ENCODE results near the gene TMEM114.

DNA sequence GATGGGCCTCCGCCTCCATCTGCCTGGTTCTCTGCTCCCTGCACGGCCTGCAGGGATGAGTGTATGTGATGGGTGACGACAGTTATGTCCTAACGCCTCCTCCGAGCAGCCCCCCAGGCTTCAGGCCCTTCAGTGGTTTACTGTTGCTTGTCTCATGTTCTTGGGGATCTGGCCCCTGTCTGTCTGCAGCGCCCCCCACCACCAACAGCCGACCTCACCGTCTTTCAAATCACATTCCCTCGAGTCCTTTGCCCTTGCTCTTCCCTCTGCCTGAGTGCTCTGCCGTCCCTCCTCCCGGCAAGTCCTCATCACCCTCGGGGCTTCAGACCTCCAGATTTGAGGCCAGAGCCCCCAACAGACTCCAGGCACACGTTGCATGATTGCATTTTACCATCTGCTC lies 49.4 kb upstream of the TMEM114 start:
- TF ChIP-seq, protein P1, sequence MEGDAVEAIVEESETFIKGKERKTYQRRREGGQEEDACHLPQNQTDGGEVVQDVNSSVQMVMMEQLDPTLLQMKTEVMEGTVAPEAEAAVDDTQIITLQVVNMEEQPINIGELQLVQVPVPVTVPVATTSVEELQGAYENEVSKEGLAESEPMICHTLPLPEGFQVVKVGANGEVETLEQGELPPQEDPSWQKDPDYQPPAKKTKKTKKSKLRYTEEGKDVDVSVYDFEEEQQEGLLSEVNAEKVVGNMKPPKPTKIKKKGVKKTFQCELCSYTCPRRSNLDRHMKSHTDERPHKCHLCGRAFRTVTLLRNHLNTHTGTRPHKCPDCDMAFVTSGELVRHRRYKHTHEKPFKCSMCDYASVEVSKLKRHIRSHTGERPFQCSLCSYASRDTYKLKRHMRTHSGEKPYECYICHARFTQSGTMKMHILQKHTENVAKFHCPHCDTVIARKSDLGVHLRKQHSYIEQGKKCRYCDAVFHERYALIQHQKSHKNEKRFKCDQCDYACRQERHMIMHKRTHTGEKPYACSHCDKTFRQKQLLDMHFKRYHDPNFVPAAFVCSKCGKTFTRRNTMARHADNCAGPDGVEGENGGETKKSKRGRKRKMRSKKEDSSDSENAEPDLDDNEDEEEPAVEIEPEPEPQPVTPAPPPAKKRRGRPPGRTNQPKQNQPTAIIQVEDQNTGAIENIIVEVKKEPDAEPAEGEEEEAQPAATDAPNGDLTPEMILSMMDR (IDR thresholded peaks at IDR 0.05): no peak
- TF ChIP-seq EP300 (IDR thresholded peaks at IDR 0.05) (no peak), POLR2A (IDR thresholded peaks at IDR 0.05) (no peak)
